Ishikawa (cell line): Measurements from ENCODE around the gene KRTAP4-1.

Source experiments
- CEBPB ChIP-seq: IDR thresholded peaks from 2 replicates; pipeline ENCODE4 v1.6.1; 2012
- CREB1 ChIP-seq: IDR thresholded peaks from 2 replicates; pipeline ENCODE4 v1.6.1; 2012; ENCODE audit warnings: low read depth
- EGR1 ChIP-seq: IDR thresholded peaks from 2 replicates; pipeline ENCODE4 v1.6.1; 2012
- EP300 ChIP-seq: IDR thresholded peaks from 2 replicates; pipeline ENCODE4 v1.6.1; 2012; ENCODE audit warnings: borderline replicate concordance
- MAX ChIP-seq: IDR thresholded peaks from 2 replicates; pipeline ENCODE4 v1.6.1; 2012
- NFIC ChIP-seq: IDR thresholded peaks from 2 replicates; pipeline ENCODE4 v1.6.1; 2012
- RAD21 ChIP-seq: IDR thresholded peaks from 2 replicates; pipeline ENCODE4 v1.6.1; 2012; ENCODE audit warnings: low read depth
- REST ChIP-seq: IDR thresholded peaks from 2 replicates; pipeline ENCODE4 v1.6.1; 2012; ENCODE audit warnings: low read depth, mild to moderate bottlenecking
- TCF12 ChIP-seq: IDR thresholded peaks from 2 replicates; pipeline ENCODE4 v1.6.1; 2012; ENCODE audit warnings: low read depth
- TEAD4 ChIP-seq: IDR thresholded peaks from 2 replicates; pipeline ENCODE4 v1.6.1; 2012
- YY1 ChIP-seq: IDR thresholded peaks from 2 replicates; pipeline ENCODE4 v1.6.1; 2012; ENCODE audit warnings: low read depth
- ZBTB7A ChIP-seq: IDR thresholded peaks from 2 replicates; pipeline ENCODE4 v1.6.1; 2012; ENCODE audit warnings: low read depth

- TF ChIP-seq CREB1, result no peak
- no peak for TF ChIP-seq ZBTB7A
- no peak for TF ChIP-seq CEBPB
- no peak for TF ChIP-seq EP300
- no peak for TF ChIP-seq RAD21
- no peak for TF ChIP-seq EGR1
- no peak for TF ChIP-seq TCF12
- TF ChIP-seq REST, result no peak
- no peak for TF ChIP-seq NFIC
- no peak for TF ChIP-seq MAX
- TF ChIP-seq YY1, result no peak
- TF ChIP-seq TEAD4, result no peak
Observed at GRCh38 chr17:41226051-41226450, 41.3 kb upstream of the KRTAP4-1 start.
